ENCODE results near the gene CFAP210. TPM values are rescaled to one million over a fixed set of nuclear protein-coding genes. Genes with fewer than 3 reads are reported as not detected.

Gene CFAP210
- total and polyA plus RNA-seq, 9 of the 15 experiments (the other 6 are each of a cell fraction or from before 2014, with no cell fraction given), result 0.75 to 3.6 (median 1.3) TPM

DNA sequence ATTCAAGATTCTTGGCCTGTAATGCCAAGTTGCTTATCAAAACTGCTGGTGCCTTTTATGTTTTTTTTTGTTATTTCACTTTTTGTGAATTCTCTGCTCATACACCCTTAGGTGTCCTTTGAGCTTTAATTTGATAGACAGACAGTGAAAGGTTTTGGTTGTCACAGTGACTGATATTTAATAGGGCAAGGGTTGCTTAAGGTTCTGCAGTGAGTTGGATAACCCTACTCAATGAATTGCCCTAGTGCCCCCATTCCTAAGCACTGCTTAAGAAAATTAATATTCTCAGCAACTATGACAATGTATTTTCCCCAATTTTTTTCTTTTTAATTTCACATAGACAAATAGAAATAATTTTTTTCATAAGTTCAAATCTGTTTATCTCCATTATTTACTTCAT, 94.6 kb downstream of the CFAP210 start:
- H3K4me1 ChIP-seq (replicated peaks in 1 of 2; ENCODE audit: control insufficient read depth in 2 of 2, insufficient read depth in 2 of 2, low read length in 2 of 2), result no peaks in the 10 kb centered on the region
- H4K20me1 ChIP-seq (replicated peaks; ENCODE audit: control insufficient read depth, insufficient read depth, low read length), result no peaks in the 10 kb centered on the region; the same call in 1 of the 2 replicates
- intact Hi-C loops (cut with micrococcal nuclease) (no loop called here), in situ Hi-C loops (cut with MboI) (no loop called here)
- BruUV-seq (replicated peaks), result no TSS peak
- peaks cover 96% of the 10 kb centered on the region for H3K79me2 ChIP-seq (ENCODE audit: control insufficient read depth, insufficient read depth, low read length)
- peaks cover 37% of the 10 kb centered on the region for H3K36me3 ChIP-seq (ENCODE audit: control insufficient read depth, insufficient read depth, low read length)
- DNase-seq (ENCODE audit: extremely low read depth in 1 of 4, low spot score in 3 of 4), result no peak
- no peak overlapping the region for H3K9ac ChIP-seq (ENCODE audit: insufficient read depth in 1 of 2, low read depth in 2 of 2, low read length in 2 of 2)
- no peak for ATAC-seq
- H2AFZ ChIP-seq (ENCODE audit: low read depth, low read length), result no peak overlapping the region
- no peak overlapping the region for H3K4me3 ChIP-seq
- no peak overlapping the region for H3K4me2 ChIP-seq (ENCODE audit: insufficient read depth, low read length)
- peak; percentile 26 for FAIRE-seq
- H3K27me3 ChIP-seq (ENCODE audit: control insufficient read depth in 2 of 2, insufficient read depth in 2 of 2, low read length in 2 of 2), result no peaks in the 10 kb centered on the region
- POLR2A ChIA-PET, result interaction anchor here (2.0 kb wide), 1 partner anchor 10 kb away, joined by 8 read pairs; no protein-coding TSS in a partner anchor
- H3K9me3 ChIP-seq (replicated peaks; ENCODE audit: control insufficient read depth, insufficient read depth, low read depth, low read length), result no peaks in the 10 kb centered on the region
- H3K27ac ChIP-seq (ENCODE audit: extremely low read depth, low read depth, low read length), result no peak overlapping the region
- H3K9me1 ChIP-seq (ENCODE audit: control insufficient read depth, insufficient read depth, low read length), result no peaks in the 10 kb centered on the region
- CTCF ChIA-PET (ENCODE audit: low intra/inter-chr PET ratio), result no interaction called here
- TF ChIP-seq HLTF (IDR thresholded peaks at IDR 0.05) (no peak), MEF2D (tag; conservative IDR thresholded peaks at IDR 0.05; ENCODE audit: low read depth) (no peak), PTTG1 (tag; IDR thresholded peaks at IDR 0.05; ENCODE audit: low read depth) (no peak), ZFX (CRISPR knock-in tag; IDR thresholded peaks at IDR 0.05) (no peak), U2AF1 (optimal IDR thresholded peaks at IDR 0.05; ENCODE audit: low read depth, low read length) (no peak), ILK (tag; IDR thresholded peaks at IDR 0.05; ENCODE audit: borderline replicate concordance, low read depth) (no peak)
- TF ChIP-seq, protein P1, sequence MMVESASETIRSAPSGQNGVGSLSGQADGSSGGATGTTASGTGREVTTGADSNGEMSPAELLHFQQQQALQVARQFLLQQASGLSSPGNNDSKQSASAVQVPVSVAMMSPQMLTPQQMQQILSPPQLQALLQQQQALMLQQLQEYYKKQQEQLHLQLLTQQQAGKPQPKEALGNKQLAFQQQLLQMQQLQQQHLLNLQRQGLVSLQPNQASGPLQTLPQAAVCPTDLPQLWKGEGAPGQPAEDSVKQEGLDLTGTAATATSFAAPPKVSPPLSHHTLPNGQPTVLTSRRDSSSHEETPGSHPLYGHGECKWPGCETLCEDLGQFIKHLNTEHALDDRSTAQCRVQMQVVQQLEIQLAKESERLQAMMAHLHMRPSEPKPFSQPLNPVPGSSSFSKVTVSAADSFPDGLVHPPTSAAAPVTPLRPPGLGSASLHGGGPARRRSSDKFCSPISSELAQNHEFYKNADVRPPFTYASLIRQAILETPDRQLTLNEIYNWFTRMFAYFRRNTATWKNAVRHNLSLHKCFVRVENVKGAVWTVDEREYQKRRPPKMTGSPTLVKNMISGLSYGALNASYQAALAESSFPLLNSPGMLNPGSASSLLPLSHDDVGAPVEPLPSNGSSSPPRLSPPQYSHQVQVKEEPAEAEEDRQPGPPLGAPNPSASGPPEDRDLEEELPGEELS (CRISPR knock-in tag; IDR thresholded peaks at IDR 0.05; ENCODE audit: borderline replicate concordance), result no peak
- TF ChIP-seq, protein P2, sequence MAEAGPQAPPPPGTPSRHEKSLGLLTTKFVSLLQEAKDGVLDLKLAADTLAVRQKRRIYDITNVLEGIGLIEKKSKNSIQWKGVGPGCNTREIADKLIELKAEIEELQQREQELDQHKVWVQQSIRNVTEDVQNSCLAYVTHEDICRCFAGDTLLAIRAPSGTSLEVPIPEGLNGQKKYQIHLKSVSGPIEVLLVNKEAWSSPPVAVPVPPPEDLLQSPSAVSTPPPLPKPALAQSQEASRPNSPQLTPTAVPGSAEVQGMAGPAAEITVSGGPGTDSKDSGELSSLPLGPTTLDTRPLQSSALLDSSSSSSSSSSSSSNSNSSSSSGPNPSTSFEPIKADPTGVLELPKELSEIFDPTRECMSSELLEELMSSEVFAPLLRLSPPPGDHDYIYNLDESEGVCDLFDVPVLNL (CRISPR knock-in tag; IDR thresholded peaks at IDR 0.05; ENCODE audit: low read depth), result no peak
- TF ChIP-seq, protein P3, sequence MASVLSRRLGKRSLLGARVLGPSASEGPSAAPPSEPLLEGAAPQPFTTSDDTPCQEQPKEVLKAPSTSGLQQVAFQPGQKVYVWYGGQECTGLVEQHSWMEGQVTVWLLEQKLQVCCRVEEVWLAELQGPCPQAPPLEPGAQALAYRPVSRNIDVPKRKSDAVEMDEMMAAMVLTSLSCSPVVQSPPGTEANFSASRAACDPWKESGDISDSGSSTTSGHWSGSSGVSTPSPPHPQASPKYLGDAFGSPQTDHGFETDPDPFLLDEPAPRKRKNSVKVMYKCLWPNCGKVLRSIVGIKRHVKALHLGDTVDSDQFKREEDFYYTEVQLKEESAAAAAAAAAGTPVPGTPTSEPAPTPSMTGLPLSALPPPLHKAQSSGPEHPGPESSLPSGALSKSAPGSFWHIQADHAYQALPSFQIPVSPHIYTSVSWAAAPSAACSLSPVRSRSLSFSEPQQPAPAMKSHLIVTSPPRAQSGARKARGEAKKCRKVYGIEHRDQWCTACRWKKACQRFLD (CRISPR knock-in tag; IDR thresholded peaks at IDR 0.05), result no peak
